SKM-1 treated with dmso at 0.1 percent for 144 hours (cell line): ENCODE results near the gene CNTN5.

ENCODE experiments used
- DNase-seq: peaks from one replicate; lab custom pipeline; 2025; ENCODE audit not compliant: unreplicated experiment; lab: John Stamatoyannopoulos, UW

The CNTN5 gene

DNA sequence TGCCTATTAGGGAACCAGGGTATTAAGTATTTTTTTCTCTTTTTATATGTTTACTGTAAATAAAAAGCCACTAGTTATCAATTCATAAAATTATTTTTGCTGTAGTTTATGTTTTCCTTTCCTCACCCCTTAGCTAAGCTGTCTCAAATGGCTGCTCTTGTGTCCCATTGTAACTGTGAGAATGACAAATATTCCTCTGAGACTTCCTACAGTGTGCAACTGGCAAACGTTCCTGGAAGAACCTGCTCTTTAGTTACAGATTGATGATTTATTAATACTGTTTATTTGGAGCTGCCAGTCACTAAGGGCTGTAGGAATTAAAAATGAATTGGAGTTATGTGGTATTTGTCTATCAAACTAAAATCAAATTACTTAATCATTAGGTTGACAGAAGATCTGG is 990.9 kb downstream of the CNTN5 start:
- DNase-seq: no peak

DNA sequence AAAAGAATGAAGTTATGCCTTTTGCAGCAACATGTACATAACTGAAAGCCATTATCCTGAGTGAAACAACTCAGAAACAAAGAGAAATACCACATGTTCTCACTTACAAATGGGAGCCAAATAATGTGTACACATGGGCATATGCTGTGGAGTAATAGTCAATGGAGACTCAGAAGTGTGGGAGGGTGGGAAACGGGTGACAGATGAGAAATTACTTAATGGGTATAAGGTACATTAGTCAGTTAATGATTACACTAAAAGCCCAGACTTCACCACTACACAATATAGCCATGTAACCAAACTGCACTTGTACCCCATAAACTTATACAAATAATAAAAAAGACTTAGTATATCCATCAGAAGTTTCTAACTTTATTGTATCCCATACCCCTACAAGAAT is 992.3 kb downstream of the CNTN5 start:
- DNase-seq: no peak

DNA sequence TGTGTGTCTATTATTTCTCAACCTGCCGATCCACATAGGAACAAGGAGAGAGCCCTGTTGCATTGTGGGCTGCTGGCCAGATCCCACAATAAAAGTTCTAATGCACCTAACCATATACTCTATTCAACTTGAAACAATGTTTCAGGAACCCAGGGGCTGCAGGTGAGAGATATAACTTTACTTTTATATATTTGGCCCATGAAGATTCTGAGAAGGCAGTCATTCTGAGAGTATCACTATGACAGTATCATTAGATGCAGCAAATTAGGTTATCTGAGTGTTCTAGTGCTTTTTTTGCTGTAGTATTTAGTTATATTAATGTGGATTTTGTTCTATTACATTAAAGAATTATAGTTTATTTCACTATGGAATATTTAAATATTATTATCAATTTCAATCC is 1011.2 kb downstream of the CNTN5 start:
- no peak for DNase-seq

DNA sequence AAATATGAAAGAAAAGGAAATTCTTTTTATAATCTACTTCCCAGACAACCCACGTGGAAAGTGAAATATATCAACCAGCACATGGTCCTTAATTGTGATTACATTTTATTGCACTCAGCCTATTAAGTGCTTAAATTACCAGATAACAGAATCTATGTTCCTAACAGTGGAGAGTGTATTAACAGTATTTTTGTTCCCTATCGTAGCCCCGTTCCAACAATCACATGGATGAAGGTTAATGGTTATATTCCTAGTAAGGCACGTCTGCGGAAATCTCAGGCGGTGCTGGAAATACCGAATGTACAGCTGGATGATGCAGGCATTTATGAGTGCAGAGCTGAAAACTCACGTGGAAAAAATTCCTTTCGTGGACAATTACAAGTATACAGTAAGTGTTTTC is 1040.3 kb downstream of the CNTN5 start:
- DNase-seq: no peak

- DNase-seq: no peak
Measured at GRCh38 chr11:100066399-100066798, 1045.7 kb downstream of the CNTN5 start.

- no peak for DNase-seq
Measured at GRCh38 chr11:100068116-100068515, 1047.4 kb downstream of the CNTN5 start.

DNA sequence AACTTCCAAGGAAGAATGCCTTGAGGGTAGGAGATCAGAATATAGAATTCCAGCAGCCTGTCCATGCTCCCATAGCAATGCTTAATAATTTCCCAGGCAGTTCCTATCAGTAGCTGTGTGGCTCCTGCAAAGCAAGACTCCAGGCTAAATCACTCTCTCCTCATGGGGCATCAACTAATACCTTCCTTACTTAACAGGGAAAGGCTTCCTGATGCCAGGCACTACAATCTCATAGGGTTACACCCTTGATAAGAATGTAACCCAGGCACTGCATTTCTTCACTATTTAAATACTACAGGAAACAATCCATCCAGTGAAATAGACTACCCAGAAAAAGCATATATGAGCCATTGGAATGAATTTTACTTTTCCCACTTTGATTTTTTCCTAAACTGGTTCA is 1051.4 kb downstream of the CNTN5 start:
- DNase-seq: no peak

GRCh38 chr11:100080381-100080780 is 1059.6 kb downstream of the CNTN5 start:
- no peak for DNase-seq

- no peak for DNase-seq
Measured at GRCh38 chr11:100080821-100081220, 1060.1 kb downstream of the CNTN5 start.

- DNase-seq: no peak
Measured at GRCh38 chr11:100093698-100094097, 1072.9 kb downstream of the CNTN5 start.

- DNase-seq: no peak
Measured at GRCh38 chr11:100094121-100094865, 1073.5 kb downstream of the CNTN5 start.

GRCh38 chr11:100095809-100096208 is 1075.1 kb downstream of the CNTN5 start:
- no peak for DNase-seq

DNA sequence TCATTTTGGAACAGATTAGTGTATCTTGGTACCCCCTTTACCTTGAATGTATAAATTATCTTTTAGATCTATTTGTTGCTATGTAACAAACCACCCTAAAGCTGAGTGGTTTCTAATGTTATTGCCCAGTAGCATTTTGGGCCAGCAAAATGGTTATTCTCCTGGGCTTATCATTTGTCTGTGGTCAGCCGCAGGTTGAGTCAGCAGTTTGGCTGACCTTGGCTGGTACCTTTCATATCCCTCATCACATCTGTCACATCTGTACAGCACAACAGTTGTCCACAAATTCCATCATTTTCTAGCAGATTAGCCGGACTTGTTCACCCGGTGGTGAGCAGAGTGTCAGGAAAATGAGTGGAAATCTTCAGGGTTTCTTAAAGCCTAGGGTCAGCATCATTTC is 1077.8 kb downstream of the CNTN5 start:
- no peak for DNase-seq

DNA sequence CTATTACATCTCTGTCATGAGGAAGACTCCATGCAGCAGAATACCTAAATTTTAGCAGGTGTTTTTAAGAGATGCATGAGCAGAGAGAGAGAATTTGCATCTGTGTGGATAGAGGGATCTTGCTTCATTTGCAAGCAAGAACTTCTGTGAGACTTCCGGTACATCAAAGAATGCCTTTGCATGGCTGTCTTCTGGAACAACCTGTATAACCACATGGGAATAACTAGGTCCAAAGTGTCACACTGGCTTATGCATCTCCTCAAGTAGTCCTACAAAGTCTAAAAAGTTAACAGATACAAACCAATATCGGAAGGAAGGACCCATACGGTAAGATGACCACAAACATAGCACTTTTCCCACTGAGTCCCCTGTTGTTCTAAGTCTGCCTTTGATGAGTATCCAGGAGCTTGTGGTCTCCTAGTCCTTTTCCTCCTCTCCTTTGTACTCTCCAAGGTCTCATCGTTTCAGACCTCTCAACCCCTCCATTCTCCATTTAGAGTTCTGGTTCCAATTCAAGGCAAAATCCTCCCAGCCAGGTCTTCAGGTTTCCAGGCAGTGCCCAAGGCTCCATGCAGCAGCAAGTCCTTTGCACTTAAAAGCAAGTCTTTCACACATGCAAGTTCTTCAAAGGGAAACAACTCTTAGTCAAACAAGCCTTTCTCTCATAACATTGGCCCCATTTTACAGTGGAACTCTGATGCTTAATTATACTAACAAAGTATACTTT is 1084.7 kb downstream of the CNTN5 start:
- DNase-seq: no peak

DNA sequence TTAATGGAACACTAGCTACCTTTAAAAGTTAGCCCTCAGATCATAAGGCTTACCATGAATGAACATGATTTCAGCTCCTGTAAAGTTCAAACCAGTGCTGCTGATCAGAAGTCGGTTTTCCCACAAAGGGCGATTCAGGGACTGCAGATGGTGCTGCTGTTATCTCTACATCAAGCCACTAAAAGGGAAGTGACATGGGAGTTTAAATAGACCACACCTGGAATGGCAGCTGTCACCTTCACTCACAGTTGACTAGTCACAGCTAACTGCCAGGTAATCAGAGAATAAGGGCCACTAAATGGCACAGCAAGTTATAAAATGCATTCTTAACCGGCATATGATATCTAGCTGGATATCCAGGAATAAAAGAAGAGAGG is 1085.2 kb downstream of the CNTN5 start:
- no peak for DNase-seq

DNA sequence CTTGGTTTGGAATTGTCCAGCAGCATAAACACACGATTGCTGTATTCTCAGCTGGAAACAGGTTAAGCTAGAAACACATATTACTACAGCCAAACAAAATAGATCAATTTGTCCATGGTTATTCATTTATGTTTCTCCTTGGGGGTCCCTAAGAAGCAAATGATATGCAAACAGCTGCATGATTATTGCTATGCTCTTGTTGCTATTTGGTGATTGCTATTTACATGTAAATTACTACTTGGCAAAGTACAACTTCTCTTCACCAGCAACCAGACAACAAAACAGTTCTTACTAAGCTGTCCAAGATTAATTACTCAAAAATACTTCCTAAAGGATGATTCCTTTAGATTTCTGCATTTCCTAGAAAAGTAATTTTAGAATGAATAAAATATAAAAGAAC is 1098.4 kb downstream of the CNTN5 start:
- no peak for DNase-seq

DNA sequence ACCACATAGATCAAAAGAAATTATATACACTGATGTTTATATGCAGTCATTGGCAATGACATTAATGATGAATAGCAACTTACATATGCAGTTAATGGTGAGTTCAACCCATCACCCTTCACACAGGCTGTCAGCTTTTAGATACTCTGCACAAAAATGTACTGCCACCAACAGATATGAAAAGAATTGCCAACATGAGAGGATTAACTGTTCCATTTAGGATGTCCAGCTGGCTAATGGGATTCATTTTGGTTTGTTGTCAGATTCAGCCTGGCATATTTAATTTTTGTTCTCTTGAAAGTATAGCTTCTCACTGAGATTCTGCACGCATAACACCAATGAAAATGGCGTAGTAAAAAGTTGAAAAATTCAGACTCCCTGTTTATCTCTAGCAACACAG is 1112.4 kb downstream of the CNTN5 start:
- no peak for DNase-seq

DNA sequence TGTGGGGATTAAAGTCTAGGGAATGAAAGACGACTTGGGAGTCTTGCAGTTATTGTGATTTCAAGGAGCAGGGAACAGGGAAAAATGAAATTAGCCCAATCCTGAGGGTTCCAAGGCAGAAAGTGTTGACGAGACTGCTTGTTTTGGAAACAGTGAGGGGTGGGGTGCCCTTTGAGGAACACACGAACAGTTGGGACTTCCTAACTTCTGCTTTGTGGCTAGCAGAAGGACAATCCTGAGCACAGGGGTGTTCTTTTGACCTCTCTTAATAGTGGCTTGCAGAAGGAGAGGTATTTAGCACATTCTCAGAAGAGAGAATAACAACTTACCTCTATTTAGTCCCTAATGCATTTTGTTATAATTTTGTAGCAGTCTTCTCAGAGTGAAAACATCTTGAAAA is 1120.5 kb downstream of the CNTN5 start:
- DNase-seq: peak; percentile 15

DNA sequence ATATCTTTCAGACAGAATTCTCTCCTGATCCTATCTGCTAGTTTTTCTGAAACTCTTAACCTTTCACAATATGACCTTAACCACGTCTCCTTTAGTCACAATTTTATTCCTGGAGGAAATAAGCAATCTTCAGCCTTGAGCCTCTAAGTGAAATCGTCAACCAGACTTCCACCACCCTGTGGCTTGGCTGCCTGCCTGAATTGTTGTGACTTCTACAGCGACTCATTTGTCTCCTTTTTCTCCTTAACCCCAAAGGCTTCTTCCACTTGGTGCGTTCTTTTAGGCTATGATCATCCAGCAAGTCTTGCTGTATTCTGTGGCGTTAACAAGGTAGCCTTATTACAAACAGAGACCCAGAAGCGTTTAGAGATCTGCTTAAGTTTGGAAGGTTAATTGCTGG is 1131.2 kb downstream of the CNTN5 start:
- no peak for DNase-seq

GRCh38 chr11:100152766-100153165 is 1132.0 kb downstream of the CNTN5 start:
- no peak for DNase-seq

DNA sequence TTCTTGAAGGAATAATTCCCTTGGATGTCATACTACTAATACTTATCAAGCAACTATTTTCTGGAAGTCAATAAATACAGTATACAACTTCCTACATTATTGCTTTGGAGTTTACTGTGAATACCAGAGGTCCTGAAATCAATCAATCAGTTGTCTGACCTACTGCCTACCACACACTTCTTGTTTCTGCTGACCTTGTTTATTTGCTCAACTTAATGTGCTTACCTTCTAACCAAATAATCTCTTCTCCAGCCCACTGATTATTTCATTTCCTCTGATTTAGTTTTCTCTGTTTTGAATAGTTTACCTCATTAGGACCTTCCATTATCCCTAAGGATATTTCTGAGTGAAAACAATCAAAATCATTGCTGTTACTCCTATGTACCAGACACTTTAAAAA is 1142.7 kb downstream of the CNTN5 start:
- DNase-seq: no peak

- no peak for DNase-seq
Measured at GRCh38 chr11:100174881-100175280, 1154.1 kb downstream of the CNTN5 start.

- no peak for DNase-seq
Measured at GRCh38 chr11:100176456-100176855, 1155.7 kb downstream of the CNTN5 start.
